PC-3 (cell line): ENCODE data around the gene AGBL1.

Experiments used
- CTCF ChIP-seq: fragments of 300-600 bp; sonication (generic); conservative IDR thresholded peaks from 2 replicates; pipeline ENCODE4 v1.5.1; 2017; ENCODE audit warnings: antibody characterized with exemption, low read depth, mild to moderate bottlenecking, low read length
- EZH2 ChIP-seq: fragments of 300-600 bp; sonication (generic); IDR thresholded peaks from one replicate; pipeline ENCODE4 v1.6.1; 2017; ENCODE audit warnings: antibody characterized with exemption, mild to moderate bottlenecking, low read length; ENCODE audit not compliant: unreplicated experiment

- TF ChIP-seq CTCF (no peak), EZH2 (no peak)
These were observed 247.7 kb downstream of the AGBL1 start for GRCh38 chr15:86327230-86327865.
